HepG2 (cell line): Measurements from ENCODE around the gene PFKM. TPM values are rescaled to one million over a fixed set of nuclear protein-coding genes. Genes with fewer than 3 reads are reported as not detected.

ENCODE experiments used
- ATAC-seq: fragments of 200-7000 bp; cut with Tn5 transposase; 3 replicates; pipeline ENCODE4 v1.9.1; 2020; ENCODE audit warnings: mild to moderate bottlenecking, moderate library complexity
- BruUV-seq: library from RNA; stranded (reverse); fragments of 400-500 nt; replicated peaks from 2 replicates; lab custom pipeline; 2021; lab: Mats Ljungman, UMichigan
- CTCF ChIA-PET: fragments of 300-600 bp; formaldehyde crosslinking; extraction: SDS; loops from one replicate; lab custom pipeline; 2021; ENCODE audit warnings: low total read pairs, inconsistent platforms, low intra/inter-chr PET ratio; lab: Yijun Ruan, JAX
- POLR2A ChIA-PET: fragments of 350-600 bp; sonication (Branson Sonifier 250); formaldehyde crosslinking; loops from one replicate; lab custom pipeline; 2020; ENCODE audit warnings: antibody characterized with exemption, inconsistent platforms; lab: Yijun Ruan, JAX
- DNase-seq: peaks from one replicate; pipeline ENCODE4 v3.0.0-alpha.2; 2015; ENCODE audit warnings: low spot score
- FAIRE-seq: peaks from 3 replicates; lab custom pipeline; 2011; peaks lifted over from hg19 to GRCh38; lab: Jason Lieb, UNC
- H2AFZ ChIP-seq: one replicate; pipeline ENCODE4 v1.6.1; 2011; ENCODE audit warnings: low read length, inconsistent platforms
- H3K27ac ChIP-seq: fragments of 300-600 bp; 3 replicates; pipeline ENCODE4 v1.8.0; 2011; ENCODE audit warnings: mixed run types, mild to moderate bottlenecking, mixed read lengths, low read length, inconsistent platforms; ENCODE audit not compliant: insufficient read depth; ENCODE audit errors: extremely low read length
- H3K27me3 ChIP-seq, 2 experiments: fragments of 200-600 bp in 1 of 2; 2 replicates in 1 of 2; 3 replicates in 1 of 2; pipeline versions ENCODE4 v1.6.0 to v1.8.0; 2011; ENCODE audit warnings: low read length in 2 of 2, mild to moderate bottlenecking in 2 of 2, moderate library complexity in 2 of 2, inconsistent platforms in 1 of 2; ENCODE audit not compliant: insufficient read depth in 2 of 2, control insufficient read depth in 1 of 2
- H3K36me3 ChIP-seq, 2 experiments: fragments of 200-600 bp in 1 of 2; replicated peaks in 1 of 2; 2 replicates in 1 of 2; 3 replicates in 1 of 2; pipeline versions ENCODE4 v1.5.1 to v1.8.0; 2011; ENCODE audit warnings: low read length in 2 of 2, inconsistent platforms in 1 of 2; ENCODE audit not compliant: insufficient read depth in 2 of 2, control insufficient read depth in 1 of 2
- H3K4me1 ChIP-seq: 2 replicates; pipeline ENCODE4 v1.5.1; 2012; ENCODE audit warnings: low read length, inconsistent platforms; ENCODE audit not compliant: insufficient read depth
- H3K4me2 ChIP-seq: 2 replicates; pipeline ENCODE4 v1.6.0; 2011; ENCODE audit warnings: low read depth, low read length, inconsistent platforms
- H3K4me3 ChIP-seq, 3 experiments: fragments of 200-600 bp in 1 of 3; sonication (generic), shearing (Covaris generic) in 1 of 3; replicated peaks in 1 of 3; 2 replicates each; pipeline ENCODE4 v1.5.1; 2011 to 2016; ENCODE audit warnings: low read length in 3 of 3, inconsistent platforms in 2 of 3, low read depth in 2 of 3, mild to moderate bottlenecking in 2 of 3, control low read depth in 1 of 3, mixed read lengths in 1 of 3; ENCODE audit not compliant: insufficient read depth in 1 of 3
- H3K79me2 ChIP-seq: one replicate; pipeline ENCODE4 v1.6.1; 2011; ENCODE audit warnings: low read length, inconsistent platforms; ENCODE audit not compliant: insufficient read depth
- H3K9ac ChIP-seq: 2 replicates; pipeline ENCODE4 v1.6.0; 2011; ENCODE audit warnings: mild to moderate bottlenecking, low read depth, low read length, inconsistent platforms; ENCODE audit not compliant: insufficient read depth
- H3K9me3 ChIP-seq: 2 replicates; pipeline ENCODE4 v1.5.1; 2012; ENCODE audit warnings: mild to moderate bottlenecking, low read length
- H4K20me1 ChIP-seq: 2 replicates; pipeline ENCODE4 v1.6.0; 2011; ENCODE audit warnings: inconsistent platforms, mild to moderate bottlenecking, low read length, moderate library complexity; ENCODE audit not compliant: insufficient read depth
- ARHGAP35 ChIP-seq: sonication (generic); formaldehyde crosslinking; IDR thresholded peaks from 2 replicates; pipeline ENCODE4 v1.9.0; 2022; ENCODE audit warnings: mild to moderate bottlenecking, inconsistent platforms, moderate library complexity, missing genetic modification reagents, borderline replicate concordance
- CREB1 ChIP-seq, 2 experiments: fragments of 450-650 bp in 1 of 2; IDR thresholded peaks; 2 replicates each; pipeline ENCODE4 v1.6.1; 2016 to 2017; ENCODE audit warnings: control low read depth in 1 of 2, mild to moderate bottlenecking in 1 of 2, missing compliant biosample characterization in 1 of 2, missing genetic modification characterization in 1 of 2
- ESRRA ChIP-seq: sonication (generic); formaldehyde crosslinking; IDR thresholded peaks from 2 replicates; pipeline ENCODE4 v1.5.1; 2020; ENCODE audit warnings: mild to moderate bottlenecking, low read depth, missing genetic modification reagents
- FIP1L1 ChIP-seq: fragments of 200-400 bp; formaldehyde crosslinking; IDR thresholded peaks from 2 replicates; pipeline ENCODE4 v1.6.1; 2018; ENCODE audit warnings: low read depth, mild to moderate bottlenecking, low read length, moderate library complexity, borderline replicate concordance; ENCODE audit not compliant: insufficient read depth
- NKX3-1 ChIP-seq: sonication (generic); formaldehyde crosslinking; IDR thresholded peaks from 2 replicates; pipeline ENCODE4 v1.5.0; 2020; ENCODE audit warnings: missing genetic modification reagents
- RFX5 ChIP-seq: IDR thresholded peaks from 2 replicates; pipeline ENCODE4 v1.6.1; 2011; ENCODE audit warnings: low read depth, low read length, improper control_type of control experiment
- SATB2 ChIP-seq: sonication (generic); formaldehyde crosslinking; IDR thresholded peaks from 2 replicates; pipeline ENCODE4 v1.5.0; 2020; ENCODE audit warnings: missing genetic modification reagents
- YEATS2 ChIP-seq: sonication (generic); formaldehyde crosslinking; IDR thresholded peaks from 2 replicates; pipeline ENCODE4 v1.4.0; 2020; ENCODE audit warnings: missing genetic modification reagents, borderline replicate concordance
- ZBTB21 ChIP-seq: sonication (generic); formaldehyde crosslinking; IDR thresholded peaks from 2 replicates; pipeline ENCODE4 v1.4.0; 2020; ENCODE audit warnings: missing genetic modification reagents
- ZFP36L2 ChIP-seq: sonication (generic); formaldehyde crosslinking; IDR thresholded peaks from 2 replicates; pipeline ENCODE4 v1.4.0; 2020; ENCODE audit warnings: missing genetic modification reagents
- ZNF30 ChIP-seq: sonication (generic); formaldehyde crosslinking; IDR thresholded peaks from 2 replicates; pipeline ENCODE4 v1.5.0; 2020; ENCODE audit warnings: mild to moderate bottlenecking, missing genetic modification reagents
- ZNF747 ChIP-seq: sonication (generic); formaldehyde crosslinking; IDR thresholded peaks from 2 replicates; pipeline ENCODE4 v1.8.1; 2023; ENCODE audit warnings: missing genetic modification reagents, mild to moderate bottlenecking, borderline replicate concordance
- ZNF788 ChIP-seq: sonication (generic); formaldehyde crosslinking; IDR thresholded peaks from 2 replicates; pipeline ENCODE4 v1.5.0; 2020; ENCODE audit warnings: mild to moderate bottlenecking, missing genetic modification reagents, borderline replicate concordance
- WGBS: methylation state at CpG from one replicate; pipeline ENCODE4 v1.1.6; 2017; ENCODE audit warnings: low lambda C conversion rate; 5-methylcytosine and 5-hydroxymethylcytosine counted together
- in situ Hi-C: cut with HindIII; loops from 2 replicates; pipeline ENCODE4 v1.10.0; 2017; ENCODE audit warnings: low pct_unique_long_range_greater_than_20kb; ENCODE audit not compliant: extremely low pct_ligation_motif_present
- intact Hi-C: fragments of 100-400 bp; cut with micrococcal nuclease; formaldehyde crosslinking; loops from one replicate; pipeline ENCODE4 v1.10.0; 2022; ENCODE audit not compliant: unreplicated experiment
- polyA plus RNA-seq, 8 experiments: library from polyadenylated mRNA; depleted of rRNA in 3 of 8; stranded (reverse) in 7 of 8; unstranded in 1 of 8; fragments of >200 nt; fragmentation: Illumina TruSeq in 4 of 8; extraction: Trizol in 4 of 8; gene quantifications; 2 replicates each; pipeline versions ENCODE4 v1.2.1 to v1.2.3, GENCODE V29; 2011 to 2016; ENCODE audit warnings: low read depth in 4 of 8, missing spikeins in 1 of 8, mixed read lengths in 1 of 8; ENCODE audit not compliant: insufficient read depth in 1 of 8
- total RNA-seq, 5 experiments: library from RNA; depleted of rRNA; stranded (reverse); fragments of >200 nt; fragmentation: Illumina TruSeq; extraction: Trizol; gene quantifications; 2 replicates each; pipeline ENCODE4 v1.2.3, GENCODE V29; 2016; ENCODE audit warnings: low read depth in 1 of 5
- TF ChIP-seq, protein P1 (sequence below): sonication (generic); formaldehyde crosslinking; IDR thresholded peaks from 2 replicates; pipeline ENCODE4 v1.4.0; 2020; ENCODE audit warnings: missing genetic modification reagents, borderline replicate concordance
- TF ChIP-seq, protein P2 (sequence below): sonication (generic); formaldehyde crosslinking; IDR thresholded peaks from 2 replicates; pipeline ENCODE4 v1.4.0; 2020; ENCODE audit warnings: mild to moderate bottlenecking, low read depth, missing genetic modification reagents
- TF ChIP-seq, protein P3 (sequence below): sonication (generic); formaldehyde crosslinking; IDR thresholded peaks from 2 replicates; pipeline ENCODE4 v1.5.0; 2020; ENCODE audit warnings: missing genetic modification reagents

PFKM gene
- total and polyA plus RNA-seq, 2 of the 13 experiments (the other 11 are each of a cell fraction or from before 2014, with no cell fraction given), result 1.9 to 2.4 TPM

DNA sequence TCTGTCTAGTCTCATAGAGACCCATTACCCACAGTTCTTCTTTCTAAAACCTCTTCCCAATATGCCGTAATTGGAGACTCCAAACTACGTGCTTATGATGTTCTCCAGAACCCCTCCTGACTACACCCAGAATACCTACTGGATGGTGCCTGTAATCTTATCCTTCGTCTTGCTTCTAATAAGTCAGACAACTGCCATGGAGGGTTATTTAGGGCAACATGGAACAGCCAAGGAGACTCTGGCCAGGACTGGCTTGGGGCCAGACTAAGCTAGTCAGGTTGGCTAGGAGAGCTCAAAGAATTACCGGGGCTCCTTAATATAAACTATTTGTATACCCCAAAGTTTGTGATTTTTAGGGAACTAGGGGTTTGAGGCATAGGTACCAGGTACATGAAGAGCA lies 6.8 kb downstream of the PFKM start (continued):
- TF ChIP-seq, protein P1, sequence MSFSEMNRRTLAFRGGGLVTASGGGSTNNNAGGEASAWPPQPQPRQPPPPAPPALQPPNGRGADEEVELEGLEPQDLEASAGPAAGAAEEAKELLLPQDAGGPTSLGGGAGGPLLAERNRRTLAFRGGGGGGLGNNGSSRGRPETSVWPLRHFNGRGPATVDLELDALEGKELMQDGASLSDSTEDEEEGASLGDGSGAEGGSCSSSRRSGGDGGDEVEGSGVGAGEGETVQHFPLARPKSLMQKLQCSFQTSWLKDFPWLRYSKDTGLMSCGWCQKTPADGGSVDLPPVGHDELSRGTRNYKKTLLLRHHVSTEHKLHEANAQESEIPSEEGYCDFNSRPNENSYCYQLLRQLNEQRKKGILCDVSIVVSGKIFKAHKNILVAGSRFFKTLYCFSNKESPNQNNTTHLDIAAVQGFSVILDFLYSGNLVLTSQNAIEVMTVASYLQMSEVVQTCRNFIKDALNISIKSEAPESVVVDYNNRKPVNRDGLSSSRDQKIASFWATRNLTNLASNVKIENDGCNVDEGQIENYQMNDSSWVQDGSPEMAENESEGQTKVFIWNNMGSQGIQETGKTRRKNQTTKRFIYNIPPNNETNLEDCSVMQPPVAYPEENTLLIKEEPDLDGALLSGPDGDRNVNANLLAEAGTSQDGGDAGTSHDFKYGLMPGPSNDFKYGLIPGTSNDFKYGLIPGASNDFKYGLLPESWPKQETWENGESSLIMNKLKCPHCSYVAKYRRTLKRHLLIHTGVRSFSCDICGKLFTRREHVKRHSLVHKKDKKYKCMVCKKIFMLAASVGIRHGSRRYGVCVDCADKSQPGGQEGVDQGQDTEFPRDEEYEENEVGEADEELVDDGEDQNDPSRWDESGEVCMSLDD (CRISPR knock-in tag), result no peak
- TF ChIP-seq YEATS2 (CRISPR knock-in tag) (no peak), ARHGAP35 (no peak), FIP1L1 (no peak), ZNF747 (CRISPR knock-in tag) (no peak), NKX3-1 (CRISPR knock-in tag) (no peak), ZNF788 (CRISPR knock-in tag) (no peak), RFX5 (no peak)

DNA sequence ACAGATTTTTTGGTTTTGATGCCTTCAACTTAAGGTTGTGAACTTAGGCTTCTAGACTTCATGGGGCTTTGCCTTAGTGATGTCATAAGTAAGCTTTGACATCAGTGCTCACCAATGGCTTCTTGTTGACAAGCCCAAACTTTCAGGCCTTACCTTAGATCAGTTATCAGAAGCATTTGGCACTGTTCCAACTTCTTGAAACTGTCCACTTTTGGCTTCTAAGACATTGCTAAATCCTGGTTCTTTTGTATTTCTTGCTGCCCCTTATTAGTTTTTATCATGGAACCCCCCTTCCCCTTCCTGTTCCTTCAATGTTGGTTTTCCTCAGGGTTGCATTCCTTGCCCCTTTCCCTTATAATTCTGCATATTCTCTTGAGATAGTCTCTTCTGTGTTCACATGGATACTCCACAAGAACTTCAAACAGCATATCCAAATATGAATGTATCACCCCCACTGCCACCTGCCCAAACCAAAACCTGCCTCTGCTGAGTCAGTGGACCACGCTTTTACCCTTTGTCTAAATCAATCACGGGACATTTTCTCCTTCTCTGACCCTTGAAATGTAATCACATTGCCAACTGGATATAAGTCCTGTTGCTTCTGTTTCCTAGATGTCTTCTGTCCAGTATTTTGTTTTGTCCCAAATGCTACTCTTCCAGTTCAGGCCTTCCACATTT lies 7.9 kb downstream of the PFKM start:
- POLR2A ChIA-PET, result no interaction called here
- no peak overlapping the region for H3K4me3 ChIP-seq
- no peaks in the 10 kb centered on the region for H3K79me2 ChIP-seq
- CTCF ChIA-PET, result no interaction called here
- H3K4me1 ChIP-seq, result peaks cover 23% of the 10 kb centered on the region
- intact Hi-C loops (no loop called here), in situ Hi-C loops (no loop called here)
- no peaks in the 10 kb centered on the region for H4K20me1 ChIP-seq
- no TSS peak for BruUV-seq
- no peaks in the 10 kb centered on the region for H3K36me3 ChIP-seq
- H3K27me3 ChIP-seq, result no peaks in the 10 kb centered on the region; a peak in 2 of 5 replicates
- TF ChIP-seq SATB2 (CRISPR knock-in tag) (no peak), ESRRA (CRISPR knock-in tag) (no peak), ZNF30 (CRISPR knock-in tag) (no peak), CREB1 (IDR thresholded peaks at IDR 0.05) (peak; percentile 11; the same call in 1 of the 2 replicates), CREB1 (CRISPR knock-in tag; IDR thresholded peaks at IDR 0.05) (no peak), ZBTB21 (no peak), ZFP36L2 (CRISPR knock-in tag) (no peak)
- TF ChIP-seq, protein P2, sequence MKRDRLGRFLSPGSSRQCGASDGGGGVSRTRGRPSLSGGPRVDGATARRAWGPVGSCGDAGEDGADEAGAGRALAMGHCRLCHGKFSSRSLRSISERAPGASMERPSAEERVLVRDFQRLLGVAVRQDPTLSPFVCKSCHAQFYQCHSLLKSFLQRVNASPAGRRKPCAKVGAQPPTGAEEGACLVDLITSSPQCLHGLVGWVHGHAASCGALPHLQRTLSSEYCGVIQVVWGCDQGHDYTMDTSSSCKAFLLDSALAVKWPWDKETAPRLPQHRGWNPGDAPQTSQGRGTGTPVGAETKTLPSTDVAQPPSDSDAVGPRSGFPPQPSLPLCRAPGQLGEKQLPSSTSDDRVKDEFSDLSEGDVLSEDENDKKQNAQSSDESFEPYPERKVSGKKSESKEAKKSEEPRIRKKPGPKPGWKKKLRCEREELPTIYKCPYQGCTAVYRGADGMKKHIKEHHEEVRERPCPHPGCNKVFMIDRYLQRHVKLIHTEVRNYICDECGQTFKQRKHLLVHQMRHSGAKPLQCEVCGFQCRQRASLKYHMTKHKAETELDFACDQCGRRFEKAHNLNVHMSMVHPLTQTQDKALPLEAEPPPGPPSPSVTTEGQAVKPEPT (CRISPR knock-in tag), result no peak
- TF ChIP-seq, protein P3, sequence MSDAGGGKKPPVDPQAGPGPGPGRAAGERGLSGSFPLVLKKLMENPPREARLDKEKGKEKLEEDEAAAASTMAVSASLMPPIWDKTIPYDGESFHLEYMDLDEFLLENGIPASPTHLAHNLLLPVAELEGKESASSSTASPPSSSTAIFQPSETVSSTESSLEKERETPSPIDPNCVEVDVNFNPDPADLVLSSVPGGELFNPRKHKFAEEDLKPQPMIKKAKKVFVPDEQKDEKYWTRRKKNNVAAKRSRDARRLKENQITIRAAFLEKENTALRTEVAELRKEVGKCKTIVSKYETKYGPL (CRISPR knock-in tag), result no peak
- no peak overlapping the region for H3K4me2 ChIP-seq
- no peaks in the 10 kb centered on the region for H3K9me3 ChIP-seq
- H2AFZ ChIP-seq, result no peak overlapping the region
- FAIRE-seq (no peak), ATAC-seq (no peak), DNase-seq (no peak)
- H3K9ac ChIP-seq, result no peak overlapping the region
- H3K27ac ChIP-seq, result no peak overlapping the region
- 63% methylated on average over 2 of the region's 2 CpGs for WGBS
